Smooth muscle cell (in vitro differentiated cells): ENCODE results near the gene PRKD1. TPM values are rescaled to one million over a fixed set of nuclear protein-coding genes. Genes with fewer than 3 reads are reported as not detected.

Experiments used
- DNase-seq: peaks from one replicate; lab custom pipeline; 2025; ENCODE audit not compliant: unreplicated experiment; lab: John Stamatoyannopoulos, UW
- H2AFZ ChIP-seq: fragments of 200-600 bp; sonication (generic); 2 replicates; pipeline ENCODE4 v1.6.0; 2016; ENCODE audit warnings: antibody characterized with exemption, low read depth, mild to moderate bottlenecking
- H3F3A ChIP-seq: fragments of 200-600 bp; sonication (generic); 2 replicates; pipeline ENCODE4 v1.6.0; 2017; ENCODE audit warnings: antibody characterized with exemption, low read depth
- H3K27ac ChIP-seq: fragments of 200-600 bp; sonication (generic); 2 replicates; pipeline ENCODE4 v1.5.1; 2016; ENCODE audit warnings: low read depth, mild to moderate bottlenecking
- H3K27me3 ChIP-seq: fragments of 200-600 bp; sonication (generic); 2 replicates; pipeline ENCODE4 v1.6.1; 2016; ENCODE audit warnings: low read depth, mild to moderate bottlenecking
- H3K36me3 ChIP-seq: fragments of 200-600 bp; sonication (generic); 2 replicates; pipeline ENCODE4 v1.5.1; 2016; ENCODE audit warnings: low read depth
- H3K4me1 ChIP-seq: fragments of 200-600 bp; sonication (generic); 2 replicates; pipeline ENCODE4 v1.5.1; 2016; ENCODE audit warnings: low read depth
- H3K4me2 ChIP-seq: fragments of 200-600 bp; sonication (generic); 2 replicates; pipeline ENCODE4 v1.6.0; 2016; ENCODE audit warnings: mild to moderate bottlenecking
- H3K4me3 ChIP-seq: fragments of 200-600 bp; sonication (generic); 2 replicates; pipeline ENCODE4 v1.5.1; 2016; ENCODE audit warnings: mild to moderate bottlenecking
- H3K79me2 ChIP-seq: fragments of 200-600 bp; sonication (generic); 2 replicates; pipeline ENCODE4 v1.6.0; 2016; ENCODE audit warnings: low read depth, mild to moderate bottlenecking
- H3K9ac ChIP-seq: fragments of 200-600 bp; sonication (generic); 2 replicates; pipeline ENCODE4 v1.6.0; 2016; ENCODE audit warnings: low read depth
- H3K9me3 ChIP-seq: fragments of 200-600 bp; sonication (generic); replicated peaks from 2 replicates; pipeline ENCODE4 v1.5.1; 2016; ENCODE audit warnings: low read depth
- H4K20me1 ChIP-seq: fragments of 200-600 bp; sonication (generic); 2 replicates; pipeline ENCODE4 v1.6.0; 2016; ENCODE audit warnings: low read depth
- CTCF ChIP-seq: fragments of 200-600 bp; sonication (generic); IDR thresholded peaks from 2 replicates; pipeline ENCODE4 v1.5.1; 2017; ENCODE audit warnings: borderline replicate concordance, mild to moderate bottlenecking, antibody characterized with exemption; ENCODE audit not compliant: insufficient read depth, poor library complexity, severe bottlenecking
- WGBS: methylation state at CpG from one replicate; pipeline ENCODE4 v1.1.7; 2016; ENCODE audit warnings: low lambda C conversion rate; 5-methylcytosine and 5-hydroxymethylcytosine counted together
- polyA plus RNA-seq: library from polyadenylated mRNA; unstranded; fragments of >200 nt; fragmentation: Nextera tagmentation; extraction: Ambion mirVana; gene quantifications from 2 replicates; pipeline ENCODE4 v1.2.1, GENCODE V29; 2016
- total RNA-seq: library from RNA; depleted of rRNA; stranded (reverse); fragments of >200 nt; gene quantifications from 2 replicates; pipeline ENCODE4 v1.2.3, GENCODE V29; 2014

PRKD1 gene
- total and polyA plus RNA-seq, 2 experiments from 2014 or later, result 3.7 to 7.2 TPM

GRCh38 chr14:29743531-29743930 lies 184.1 kb downstream of the PRKD1 start:
- Histone ChIP-seq H3K27me3 (no peaks in the 10 kb centered on the region), H2AFZ (no peak overlapping the region), H3F3A (no peaks in the 10 kb centered on the region), H3K4me1 (no peaks in the 10 kb centered on the region), H3K4me3 (no peak overlapping the region), H4K20me1 (peaks cover 7% of the 10 kb centered on the region), H3K79me2 (peaks cover 3% of the 10 kb centered on the region), H3K27ac (no peak overlapping the region), H3K9ac (no peak overlapping the region), H3K36me3 (no peaks in the 10 kb centered on the region), H3K4me2 (no peak overlapping the region), H3K9me3 (no peaks in the 10 kb centered on the region)
- 91% methylated on average over 3 of the region's 3 CpGs for WGBS
- DNase-seq, result no peak
- TF ChIP-seq CTCF, result no peak

GRCh38 chr14:29741909-29742401 lies 185.7 kb downstream of the PRKD1 start:
- Histone ChIP-seq H3K27me3 (no peaks in the 10 kb centered on the region), H3K4me2 (no peak overlapping the region), H3K9ac (no peak overlapping the region), H3F3A (no peaks in the 10 kb centered on the region), H3K79me2 (peaks cover 3% of the 10 kb centered on the region), H3K4me1 (no peaks in the 10 kb centered on the region), H2AFZ (no peak overlapping the region), H3K36me3 (no peaks in the 10 kb centered on the region), H4K20me1 (peaks cover 7% of the 10 kb centered on the region), H3K4me3 (no peak overlapping the region), H3K9me3 (no peaks in the 10 kb centered on the region), H3K27ac (no peak overlapping the region)
- WGBS, result 87% methylated on average over 5 of the region's 5 CpGs
- no peak for TF ChIP-seq CTCF
- DNase-seq, result no peak

- H4K20me1 ChIP-seq, result peaks cover 7% of the 10 kb centered on the region
- peaks cover 3% of the 10 kb centered on the region for H3K79me2 ChIP-seq
- TF ChIP-seq CTCF, result no peak
- H3F3A ChIP-seq, result no peaks in the 10 kb centered on the region
- no peak overlapping the region for H3K4me2 ChIP-seq
- H3K4me3 ChIP-seq, result no peak overlapping the region
- no peaks in the 10 kb centered on the region for H3K4me1 ChIP-seq
- H3K9ac ChIP-seq, result no peak overlapping the region
- no peak overlapping the region for H3K27ac ChIP-seq
- H2AFZ ChIP-seq, result no peak overlapping the region
- DNase-seq, result no peak
- H3K36me3 ChIP-seq, result no peaks in the 10 kb centered on the region
- no peaks in the 10 kb centered on the region for H3K27me3 ChIP-seq
- no peaks in the 10 kb centered on the region for H3K9me3 ChIP-seq
Observed at GRCh38 chr14:29740491-29740890, 187.2 kb downstream of the PRKD1 start.

GRCh38 chr14:29738950-29739349 lies 188.7 kb downstream of the PRKD1 start:
- Histone ChIP-seq H3K27me3 (no peaks in the 10 kb centered on the region), H3K4me1 (no peaks in the 10 kb centered on the region)
- no peak for TF ChIP-seq CTCF

More at GRCh38 chr14:29738950-29739349, 188.7 kb downstream of the PRKD1 start:
- Histone ChIP-seq H3K9me3 (no peaks in the 10 kb centered on the region), H3K79me2 (peaks cover 3% of the 10 kb centered on the region), H3K4me2 (no peak overlapping the region), H3K27ac (no peak overlapping the region), H3K4me3 (no peak overlapping the region), H3K9ac (no peak overlapping the region), H4K20me1 (peaks cover 7% of the 10 kb centered on the region), H3F3A (no peaks in the 10 kb centered on the region), H2AFZ (no peak overlapping the region), H3K36me3 (no peaks in the 10 kb centered on the region)
- DNase-seq, result no peak
- WGBS, result 87% methylated on average over 1 of the region's 1 CpG
